SKM-1 treated with dmso at 0.1 percent for 144 hours (cell line): ENCODE measurements around the gene NHLRC4.

Experiments used
- DNase-seq: peaks from one replicate; lab custom pipeline; 2025; ENCODE audit not compliant: unreplicated experiment; lab: John Stamatoyannopoulos, UW

NHLRC4 gene

GRCh38 chr16:565419-566330, 1.1 kb upstream of the NHLRC4 start:
- no peak for DNase-seq

- DNase-seq, result no peak
Observed at GRCh38 chr16:567373-568256, 810 bp downstream of the NHLRC4 start.

- DNase-seq, result no peak
Observed at GRCh38 chr16:568401-569258, 1.8 kb downstream of the NHLRC4 start.

GRCh38 chr16:569445-570254, 2.8 kb downstream of the NHLRC4 start, which contains the start of gene PIGQ:
Gene PIGQ (plus strand): TSS chr16:569968. CDS start chr16:574075, 4,107 bp downstream.
- DNase-seq, result no peak

- no peak for DNase-seq
Observed at GRCh38 chr16:572865-573650, 6.3 kb downstream of the NHLRC4 start.

- no peak for DNase-seq
Observed at GRCh38 chr16:574021-574760, 7.4 kb downstream of the NHLRC4 start.

GRCh38 chr16:575354-576196, 8.8 kb downstream of the NHLRC4 start:
- no peak for DNase-seq

- DNase-seq, result no peak
Observed at GRCh38 chr16:576197-576822, 9.5 kb downstream of the NHLRC4 start.

- DNase-seq, result no peak
Observed at GRCh38 chr16:576823-577201, 10.0 kb downstream of the NHLRC4 start.

- no peak for DNase-seq
Observed at GRCh38 chr16:577796-578195, 11.0 kb downstream of the NHLRC4 start.

- no peak for DNase-seq
Observed at GRCh38 chr16:578232-578869, 11.5 kb downstream of the NHLRC4 start.

GRCh38 chr16:578870-579405, 12.1 kb downstream of the NHLRC4 start:
- peak; percentile 17 for DNase-seq

- DNase-seq, result no peak
Observed at GRCh38 chr16:580141-580945, 13.5 kb downstream of the NHLRC4 start.

GRCh38 chr16:580946-581498, 14.2 kb downstream of the NHLRC4 start:
- no peak for DNase-seq

- no peak for DNase-seq
Observed at GRCh38 chr16:582218-582613, 15.4 kb downstream of the NHLRC4 start.
